ENCODE results near the gene SUGCT. TPM values are rescaled to one million over a fixed set of nuclear protein-coding genes. Genes with fewer than 3 reads are reported as not detected.

SUGCT gene
- total RNA-seq, 2 experiments from 2014 or later, result 0.95 to 1.2 TPM

GRCh38 chr7:40282858-40283257 is 148.1 kb downstream of the SUGCT start:
- Histone ChIP-seq H3K4me1 (ENCODE audit: insufficient read depth, low read length) (no peaks in the 10 kb centered on the region), H3K36me3 (ENCODE audit: insufficient read depth, low read length) (no peaks in the 10 kb centered on the region), H3K9me3 (ENCODE audit: control insufficient read depth in 1 of 2, insufficient read depth in 1 of 2, low read length in 2 of 2) (peaks cover 0 to 5% of the 10 kb centered on the region in 2 experiments), H3K27me3 (ENCODE audit: control insufficient read depth in 1 of 2, insufficient read depth in 2 of 2, low read length in 2 of 2) (no peaks in the 10 kb centered on the region), H3K4me3 (ENCODE audit: low read length) (no peak overlapping the region), H3K27ac (ENCODE audit: low read depth in 1 of 2, low read length in 2 of 2) (no peak overlapping the region)
- POLR2A ChIA-PET, result no interaction called here
- H3K4me3 Mint-ChIP-seq, result no peak overlapping the region
- H3K27ac Mint-ChIP-seq, result no peak overlapping the region
- no peak for ATAC-seq (ENCODE audit: poor library complexity)
- H3K9me3 Mint-ChIP-seq, result no peaks in the 10 kb centered on the region
- CTCF ChIA-PET, result no interaction called here
- DNase-seq, result no peak
- H3K27me3 Mint-ChIP-seq, result no peaks in the 10 kb centered on the region
- no peaks in the 10 kb centered on the region for H3K36me3 Mint-ChIP-seq (ENCODE audit: low read depth)
- intact Hi-C loops (cut with DNase I, micrococcal nuclease), result no loop called here
- no peak for TF ChIP-seq CTCF (IDR thresholded peaks at IDR 0.05)
- no peaks in the 10 kb centered on the region for H3K4me1 Mint-ChIP-seq (ENCODE audit: low read depth)

- CTCF ChIA-PET, result no interaction called here
- ATAC-seq (ENCODE audit: poor library complexity) (no peak), DNase-seq (no peak)
- Mint-ChIP-seq H3K27ac (no peak overlapping the region), H3K4me3 (no peak overlapping the region), H3K4me1 (ENCODE audit: low read depth) (no peaks in the 10 kb centered on the region), H3K9me3 (no peaks in the 10 kb centered on the region), H3K36me3 (ENCODE audit: low read depth) (no peaks in the 10 kb centered on the region), H3K27me3 (no peaks in the 10 kb centered on the region)
- POLR2A ChIA-PET, result no interaction called here
- no peak overlapping the region for H3K27ac ChIP-seq (ENCODE audit: low read depth in 1 of 2, low read length in 2 of 2)
- no peak for TF ChIP-seq CTCF (IDR thresholded peaks at IDR 0.05)
- no peak overlapping the region for H3K4me3 ChIP-seq (ENCODE audit: low read length)
- H3K9me3 ChIP-seq (ENCODE audit: control insufficient read depth in 1 of 2, insufficient read depth in 1 of 2, low read length in 2 of 2), result peaks cover 0 to 5% of the 10 kb centered on the region in 2 experiments
- no peaks in the 10 kb centered on the region for H3K27me3 ChIP-seq (ENCODE audit: control insufficient read depth in 1 of 2, insufficient read depth in 2 of 2, low read length in 2 of 2)
- intact Hi-C loops (cut with DNase I, micrococcal nuclease), result no loop called here
- no peaks in the 10 kb centered on the region for H3K4me1 ChIP-seq (ENCODE audit: insufficient read depth, low read length)
- no peaks in the 10 kb centered on the region for H3K36me3 ChIP-seq (ENCODE audit: insufficient read depth, low read length)
Measured at GRCh38 chr7:40283391-40283790, 148.6 kb downstream of the SUGCT start.

- Histone ChIP-seq H3K4me1 (ENCODE audit: insufficient read depth, low read length) (no peaks in the 10 kb centered on the region), H3K27ac (ENCODE audit: low read depth in 1 of 2, low read length in 2 of 2) (no peak overlapping the region), H3K27me3 (ENCODE audit: control insufficient read depth in 1 of 2, insufficient read depth in 2 of 2, low read length in 2 of 2) (no peaks in the 10 kb centered on the region), H3K9me3 (ENCODE audit: control insufficient read depth in 1 of 2, insufficient read depth in 1 of 2, low read length in 2 of 2) (no peaks in the 10 kb centered on the region), H3K36me3 (ENCODE audit: insufficient read depth, low read length) (no peaks in the 10 kb centered on the region), H3K4me3 (ENCODE audit: low read length) (no peak overlapping the region)
- ChIA-PET POLR2A (no interaction called here), CTCF (no interaction called here)
- ATAC-seq (ENCODE audit: poor library complexity), result no peak
- no peaks in the 10 kb centered on the region for H3K27me3 Mint-ChIP-seq
- H3K27ac Mint-ChIP-seq, result no peak overlapping the region
- no peaks in the 10 kb centered on the region for H3K36me3 Mint-ChIP-seq (ENCODE audit: low read depth)
- H3K4me3 Mint-ChIP-seq, result no peak overlapping the region
- H3K9me3 Mint-ChIP-seq, result no peaks in the 10 kb centered on the region
- no peak for DNase-seq
- no peaks in the 10 kb centered on the region for H3K4me1 Mint-ChIP-seq (ENCODE audit: low read depth)
- intact Hi-C loops (cut with DNase I, micrococcal nuclease), result no loop called here
- TF ChIP-seq CTCF (IDR thresholded peaks at IDR 0.05), result no peak
Measured at GRCh38 chr7:40288827-40289226, 154.0 kb downstream of the SUGCT start.
